GM18873 (cell line): ENCODE measurements around the gene RELT.

Experiments
- ATAC-seq: cut with Tn5 transposase; IDR thresholded peaks from one replicate; pipeline ENCODE4 v1.9.1; 2021; ENCODE audit warnings: mild to moderate bottlenecking, moderate library complexity, moderate number of reproducible peaks; ENCODE audit not compliant: unreplicated experiment, low FRiP score

Gene RELT

DNA sequence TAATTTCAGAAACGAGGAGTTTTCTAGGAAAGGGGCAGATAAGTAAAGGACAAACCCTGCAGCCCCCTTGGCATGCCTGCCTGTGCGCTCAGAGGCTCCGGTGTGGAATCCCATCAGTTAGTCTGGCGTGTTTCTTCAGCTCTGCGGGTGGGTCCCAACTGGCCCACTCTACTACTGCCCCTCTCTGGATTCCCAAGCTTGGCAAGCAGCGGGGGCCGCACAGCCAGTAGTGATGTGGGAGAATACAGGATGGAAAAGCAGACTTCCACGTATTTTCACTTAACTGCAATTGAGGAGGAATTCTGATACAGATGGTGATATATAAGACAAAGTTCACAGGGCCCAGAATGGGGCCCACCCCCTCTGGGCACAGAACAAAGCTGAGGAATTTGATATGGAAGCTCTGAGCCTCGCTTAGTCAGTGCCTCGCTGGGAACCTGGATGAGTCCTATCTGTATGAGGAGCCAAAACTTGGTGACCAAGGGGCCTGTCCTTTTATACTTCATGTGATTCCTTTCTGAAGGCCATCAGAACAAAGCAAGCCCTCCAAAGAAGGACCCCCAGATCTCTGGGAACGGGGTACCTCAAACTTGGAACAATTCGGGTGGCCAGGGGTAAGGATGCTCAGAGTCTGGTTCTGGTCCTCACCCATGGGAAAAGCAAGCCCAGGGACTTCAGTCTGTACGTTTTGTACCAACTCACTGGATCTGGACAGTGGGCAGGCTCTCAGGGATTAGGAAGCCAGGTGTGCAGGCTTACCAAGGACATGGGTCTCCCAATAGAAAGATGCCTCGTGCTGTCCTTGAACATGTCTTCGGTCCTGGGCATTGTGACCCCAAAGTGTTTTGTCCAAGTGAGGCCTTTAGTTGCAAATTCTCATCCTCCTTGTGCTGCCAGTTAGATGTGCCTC, 26.0 kb downstream of the RELT start:
- ATAC-seq = no peak

DNA sequence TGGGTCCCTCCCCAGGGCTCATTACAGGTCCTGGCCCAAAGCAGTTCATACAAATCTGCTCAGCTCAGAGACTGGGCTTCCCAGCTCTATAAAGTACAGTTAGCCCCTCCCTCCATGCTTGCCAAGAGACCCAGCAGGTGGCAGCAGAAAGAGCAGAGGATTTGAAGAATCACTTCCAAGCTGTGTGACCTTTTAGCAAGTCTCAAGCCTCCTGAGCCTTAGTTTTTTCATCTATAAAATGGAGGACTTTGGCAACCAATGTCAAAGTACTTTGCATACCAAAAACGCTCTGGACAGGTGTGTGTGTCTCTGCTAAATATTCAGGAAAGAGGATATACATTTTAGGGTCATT, 26.6 kb downstream of the RELT start:
- no peak for ATAC-seq

DNA sequence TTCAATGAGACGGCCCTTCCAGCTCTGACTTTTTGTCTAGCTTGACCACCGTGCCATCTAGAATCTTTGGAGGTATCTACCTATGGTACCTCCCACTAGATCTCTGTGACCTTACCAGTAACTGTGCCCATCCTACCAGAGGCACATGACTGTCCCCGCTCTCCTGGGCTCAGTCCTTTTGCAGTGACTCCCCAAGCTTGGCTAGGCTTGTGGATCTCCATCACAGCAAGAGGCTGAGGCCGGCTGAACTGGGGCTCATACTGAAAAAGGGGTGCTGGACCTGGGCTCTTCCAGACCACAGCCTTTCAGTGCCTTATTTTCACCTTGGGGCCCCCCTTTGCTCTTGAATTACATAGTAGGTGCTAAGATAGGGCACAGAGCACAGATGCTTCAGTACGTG, 27.3 kb downstream of the RELT start:
- no peak for ATAC-seq

DNA sequence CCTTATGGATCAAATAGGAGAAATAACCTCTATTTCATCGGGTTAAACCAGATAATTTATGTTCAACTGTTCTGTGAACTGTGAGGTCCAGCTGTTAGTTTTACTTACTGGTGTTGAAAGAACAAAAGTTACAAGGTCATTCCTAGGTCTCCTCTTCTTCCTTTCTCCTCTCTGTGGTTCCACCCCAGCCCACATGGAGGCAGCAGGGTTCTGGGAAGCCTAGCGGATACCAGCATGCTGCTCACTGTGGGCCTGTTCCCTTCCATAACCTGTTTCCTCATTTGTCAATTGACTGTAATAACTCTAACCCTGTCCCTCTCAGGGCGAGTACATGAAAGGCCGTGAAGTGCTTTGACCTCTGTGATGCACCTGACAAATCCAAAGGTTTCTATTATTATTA, 27.8 kb downstream of the RELT start:
- ATAC-seq = no peak

DNA sequence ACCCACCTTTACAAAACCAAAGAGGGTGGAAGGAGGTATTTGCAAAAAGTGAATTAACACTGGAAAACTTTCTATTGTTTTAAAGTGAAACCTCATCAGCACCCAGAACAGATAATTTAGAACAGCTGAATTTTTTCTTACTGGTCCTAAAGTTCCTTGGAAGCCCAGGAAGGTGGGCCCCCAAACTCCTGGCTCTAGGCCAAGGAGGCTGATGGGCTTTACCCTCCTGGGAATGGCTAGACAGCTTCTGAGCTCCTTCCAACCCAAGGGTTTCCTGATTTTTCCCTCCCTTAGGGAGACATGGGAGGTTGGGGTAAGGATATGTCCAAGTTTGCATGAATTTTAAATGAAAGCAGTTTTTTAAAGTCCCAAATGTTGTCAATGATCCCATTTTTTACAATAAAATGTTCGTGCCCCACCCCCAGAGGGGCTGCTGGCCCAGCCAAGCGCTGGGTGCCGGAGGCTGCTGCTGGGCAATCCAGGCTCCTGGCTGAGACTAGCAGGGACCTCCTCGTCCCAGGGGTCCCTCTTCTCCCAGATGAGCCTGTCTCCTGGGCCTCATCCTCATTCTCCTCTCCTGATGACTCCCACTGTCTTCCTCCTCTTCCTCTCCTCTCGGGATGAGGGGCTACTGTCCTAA, 28.4 kb downstream of the RELT start:
- ATAC-seq = no peak

DNA sequence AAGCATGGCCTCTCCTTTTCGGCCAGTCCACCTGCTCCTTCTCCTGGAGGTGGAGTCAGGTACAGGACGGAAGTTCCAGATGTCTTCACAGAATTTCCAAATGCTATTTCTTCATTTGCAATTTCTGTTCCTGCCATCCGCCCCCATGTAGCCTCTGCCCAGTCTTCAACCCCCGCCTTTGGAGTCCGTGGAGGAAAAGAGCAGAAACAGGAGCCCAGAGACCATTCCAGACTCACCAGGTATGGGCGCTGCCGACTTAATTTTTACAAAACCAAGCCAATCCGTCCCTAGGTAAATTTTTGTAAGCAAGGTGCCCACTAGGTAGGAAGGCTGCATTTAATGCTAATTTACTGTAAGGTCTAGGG, 28.9 kb downstream of the RELT start:
- ATAC-seq = no peak

DNA sequence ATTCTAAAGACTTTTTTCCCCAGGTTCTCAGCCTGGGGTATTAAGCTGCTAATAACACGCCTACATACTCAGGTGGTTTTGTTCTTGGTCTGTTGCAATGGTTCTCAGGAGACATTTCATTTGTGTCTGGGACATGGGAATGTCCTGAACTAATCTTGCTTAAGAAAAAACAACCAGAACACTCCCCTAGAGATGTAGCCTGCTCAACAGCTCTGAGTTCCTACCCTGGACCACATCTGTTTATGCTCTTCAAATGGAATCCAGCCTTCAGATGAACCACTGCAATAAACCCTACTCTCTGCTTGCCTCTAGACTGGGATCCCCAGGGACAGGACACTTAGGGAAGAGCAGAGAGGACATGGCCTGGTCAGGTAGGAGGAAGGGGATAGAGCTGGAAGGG, 29.9 kb downstream of the RELT start:
- no peak for ATAC-seq

DNA sequence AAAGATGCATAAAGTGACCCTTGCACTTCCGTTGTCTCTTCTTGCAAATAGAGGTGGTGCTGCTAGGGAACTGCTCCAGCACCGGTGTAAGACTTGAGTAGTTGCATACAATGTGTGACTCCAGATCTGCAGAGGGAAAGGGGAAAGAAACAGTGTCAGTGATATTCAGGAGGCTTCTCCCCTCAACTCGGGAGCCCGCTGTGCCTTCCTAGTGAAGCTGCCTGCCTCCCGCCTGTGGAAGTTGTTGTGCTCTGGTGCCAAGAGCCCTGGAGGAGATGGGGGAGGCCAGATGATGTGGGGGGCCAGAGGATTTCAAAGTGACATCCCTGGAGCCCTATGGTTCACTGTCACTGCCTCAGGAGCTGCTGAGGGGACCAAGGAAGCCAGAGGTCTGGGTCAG, 30.4 kb downstream of the RELT start:
- no peak for ATAC-seq

DNA sequence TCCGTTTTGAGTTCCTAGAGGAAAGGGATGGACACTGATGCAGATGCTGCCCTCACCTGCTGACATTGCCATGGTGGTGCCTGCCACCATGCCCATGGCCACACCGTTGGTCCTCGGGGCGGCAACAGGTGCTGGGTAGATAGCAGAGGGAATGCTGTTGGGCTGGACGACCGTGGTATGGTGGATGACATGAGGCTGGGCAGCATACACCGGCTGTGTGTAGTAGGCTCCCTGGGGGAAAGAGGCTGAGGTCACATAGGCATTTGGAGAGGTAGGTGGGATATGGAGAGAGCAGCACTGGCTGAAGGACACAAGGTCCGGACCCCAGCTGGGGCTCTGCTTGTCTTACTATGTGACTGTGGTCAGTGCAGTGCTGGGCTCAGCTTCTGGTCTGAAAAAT, 33.2 kb downstream of the RELT start:
- ATAC-seq = no peak

DNA sequence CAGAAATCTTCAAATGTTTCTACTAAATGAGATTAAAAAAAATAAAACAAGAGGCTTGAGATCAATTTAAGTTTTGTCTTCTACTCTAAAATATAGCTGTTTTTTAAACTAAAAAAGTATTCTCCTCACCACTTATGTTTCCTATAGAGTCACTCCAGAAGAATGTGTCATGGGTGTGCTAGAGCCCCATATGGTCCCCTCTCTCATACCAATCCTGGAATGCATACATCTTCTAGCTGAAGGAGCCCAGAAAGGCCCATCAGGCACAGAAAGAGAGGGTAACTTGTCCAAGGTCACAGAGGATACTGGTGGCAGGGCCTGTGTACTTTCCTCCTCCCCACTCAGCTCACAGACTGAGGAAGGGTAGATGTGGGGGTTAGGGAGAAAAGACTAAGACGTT, 34.4 kb downstream of the RELT start:
- no peak for ATAC-seq

DNA sequence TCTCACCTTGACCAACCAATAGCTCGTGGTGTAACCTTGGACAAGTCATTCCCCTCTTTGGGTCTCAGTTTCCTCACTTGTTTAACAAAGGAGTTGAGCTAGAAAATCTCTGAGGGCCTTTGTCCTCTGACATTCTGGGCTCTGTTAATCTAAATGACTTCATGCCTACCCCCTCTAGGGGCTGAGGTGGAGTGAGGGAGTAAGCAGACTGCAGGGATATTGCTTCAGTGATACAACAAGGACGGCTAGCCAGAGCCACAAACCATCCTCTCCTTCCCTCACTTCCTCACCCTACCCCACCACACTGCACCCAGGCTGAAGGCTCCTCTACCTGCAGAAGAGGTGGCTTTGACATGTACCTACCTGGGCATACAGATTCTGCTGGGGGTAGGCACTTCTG, 34.8 kb downstream of the RELT start:
- ATAC-seq = no peak

DNA sequence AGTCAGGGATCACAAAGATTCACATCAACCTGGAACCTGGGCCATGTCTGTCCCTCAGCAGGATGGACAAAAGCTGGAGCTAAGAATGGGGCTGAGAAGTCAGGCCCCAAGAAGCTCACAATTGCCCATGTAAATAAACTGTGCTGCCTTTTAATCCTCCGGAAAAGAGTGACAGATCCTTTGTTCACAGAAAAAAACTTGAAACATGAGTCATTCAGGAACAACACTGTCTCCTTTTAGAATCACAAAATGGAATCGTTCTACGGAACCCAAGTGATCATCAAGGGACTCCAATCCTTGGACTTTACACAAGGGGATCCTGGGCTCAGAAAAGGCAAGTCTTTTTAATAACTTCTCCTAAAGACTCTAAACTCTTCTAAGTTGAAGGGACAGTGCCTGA, 36.1 kb downstream of the RELT start:
- ATAC-seq = no peak

DNA sequence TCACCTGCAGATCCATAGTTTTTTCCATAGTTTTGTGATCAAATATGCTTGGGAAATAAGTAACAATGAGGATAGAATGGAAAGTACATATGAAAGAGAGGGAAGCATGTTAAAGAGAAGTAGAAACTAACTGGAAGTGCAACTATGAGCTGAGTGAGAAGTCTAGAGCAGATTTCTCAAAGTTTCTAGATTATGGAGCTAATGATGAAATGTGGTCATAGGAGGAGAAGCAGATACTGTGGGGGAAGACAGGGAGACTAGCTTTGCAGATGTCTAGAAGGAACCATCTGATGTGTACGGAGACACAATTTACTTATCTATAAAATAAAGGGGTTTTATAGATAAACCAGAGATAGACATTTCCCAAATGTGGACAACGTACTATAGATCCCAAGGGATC, 37.1 kb downstream of the RELT start:
- ATAC-seq = no peak

DNA sequence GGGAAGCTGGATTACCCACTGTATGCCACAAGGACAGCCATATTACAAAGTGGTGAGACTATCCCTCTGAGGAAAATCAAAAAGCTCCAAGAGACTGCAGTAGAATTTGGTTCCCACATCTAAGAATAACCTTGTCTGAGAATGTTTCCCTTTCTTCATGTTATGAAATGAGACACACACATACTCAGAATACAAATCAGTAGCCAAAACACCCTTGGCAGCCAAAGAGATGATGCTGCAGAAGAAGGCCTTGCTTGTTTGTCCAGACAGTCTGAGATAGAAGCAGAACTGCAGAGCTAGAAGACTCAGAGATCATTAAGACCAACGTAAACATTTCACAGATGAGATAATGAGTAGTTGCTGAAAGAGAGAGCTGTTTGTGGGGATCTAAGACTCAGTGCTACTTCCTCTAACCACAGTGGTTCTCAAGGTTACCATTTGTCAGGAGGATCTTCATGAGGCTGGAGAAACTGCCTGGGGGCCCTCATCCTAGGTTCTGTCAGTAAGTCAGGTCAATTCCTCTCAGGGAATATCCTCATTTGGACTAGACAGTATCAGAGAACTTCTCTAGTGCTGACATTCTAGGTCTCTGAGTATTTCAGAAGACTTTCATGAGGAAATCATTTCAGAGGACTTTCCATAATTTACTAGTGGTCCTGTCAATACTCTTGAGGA, 38.9 kb downstream of the RELT start:
- ATAC-seq = no peak

DNA sequence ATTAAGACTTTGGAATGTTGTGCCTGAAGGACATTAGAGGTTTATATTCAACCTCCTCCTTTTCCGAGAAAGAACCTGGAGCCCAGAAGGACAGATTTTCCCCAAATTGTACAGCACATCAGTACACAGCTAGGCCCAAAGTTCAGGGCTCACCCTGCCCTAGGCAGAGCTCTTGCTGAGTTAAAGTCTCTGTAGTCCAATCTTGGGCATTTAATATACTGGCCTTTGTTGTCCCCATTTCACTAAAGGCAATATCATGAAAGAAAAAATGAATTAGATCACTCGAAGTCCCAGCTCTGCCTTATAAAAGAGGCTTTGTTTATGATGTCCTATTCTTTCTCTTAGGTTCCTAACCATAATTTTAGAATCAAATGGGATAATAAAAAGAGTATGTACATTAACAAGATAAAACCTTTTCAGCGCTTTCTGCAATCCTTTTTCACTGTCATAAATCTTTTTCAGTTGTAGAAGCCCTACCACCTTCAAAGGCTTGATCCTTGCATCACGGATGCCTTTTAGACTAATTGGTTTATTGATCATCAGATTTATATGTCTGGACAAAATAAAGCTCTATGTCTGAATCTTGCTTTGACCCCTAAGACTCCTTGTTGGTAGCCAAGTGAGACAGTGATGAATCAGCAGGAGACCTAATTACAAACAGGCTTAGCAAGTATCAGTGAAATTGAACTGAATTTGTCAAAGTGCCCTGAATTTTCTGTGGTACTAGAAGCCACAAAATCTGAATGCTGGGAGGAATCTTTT, 39.8 kb downstream of the RELT start:
- ATAC-seq = no peak

DNA sequence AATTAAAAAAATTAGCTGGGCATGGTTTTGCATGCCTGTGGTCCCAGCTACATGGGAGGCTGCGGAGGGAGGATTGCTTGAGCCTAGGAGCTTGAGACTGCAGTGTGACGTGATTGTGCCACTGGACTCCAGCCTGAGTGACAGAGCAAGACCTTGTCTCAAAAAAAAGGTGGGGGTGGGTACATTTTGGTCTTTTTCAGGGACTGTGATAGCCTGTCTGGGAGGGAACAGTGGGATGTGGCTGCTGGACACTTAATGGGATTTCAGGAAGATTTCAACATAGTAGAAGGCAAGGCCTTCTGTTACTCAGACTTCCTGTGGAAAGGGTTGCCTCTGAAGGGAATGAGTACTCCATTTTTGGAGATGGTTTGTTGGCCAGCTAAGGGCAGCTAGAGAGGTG, 40.6 kb downstream of the RELT start:
- no peak for ATAC-seq

DNA sequence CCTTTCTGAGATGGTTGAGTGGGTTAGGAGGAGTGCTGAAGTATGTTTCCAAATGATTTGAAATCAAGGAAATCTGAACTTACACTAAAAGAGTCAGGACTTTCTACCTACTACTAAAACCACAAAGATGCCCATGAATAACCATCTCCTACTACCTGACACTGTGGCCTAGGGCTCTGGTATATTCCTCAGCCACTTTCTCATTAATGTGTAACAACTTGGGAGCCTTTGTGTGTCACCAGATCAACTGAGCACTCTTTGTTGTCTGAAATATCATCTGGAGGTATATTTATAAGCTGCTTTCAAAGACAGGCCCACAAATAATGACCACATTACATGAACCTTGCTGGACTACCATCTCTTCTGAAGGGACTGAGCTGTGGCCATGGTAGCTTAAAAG, 43.9 kb downstream of the RELT start:
- no peak for ATAC-seq

DNA sequence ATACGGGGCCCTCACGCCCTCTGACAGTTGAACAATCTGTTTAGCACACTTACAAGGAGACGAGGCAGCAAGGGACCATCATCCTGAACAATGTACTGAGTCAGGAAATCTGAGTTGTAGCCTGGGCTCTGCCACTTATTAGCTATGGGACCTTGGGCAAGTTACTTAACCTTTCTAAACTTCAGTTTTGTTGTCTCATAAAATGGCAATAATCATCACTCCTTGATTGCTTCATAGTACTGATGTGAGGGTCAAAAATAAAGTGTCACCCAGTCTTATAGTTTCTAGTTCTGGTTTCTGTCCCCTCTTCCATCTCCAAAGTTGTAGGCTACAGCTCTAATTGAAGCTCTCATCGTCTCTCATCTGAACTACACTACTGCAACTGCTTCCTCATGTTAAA, 46.7 kb downstream of the RELT start:
- no peak for ATAC-seq

DNA sequence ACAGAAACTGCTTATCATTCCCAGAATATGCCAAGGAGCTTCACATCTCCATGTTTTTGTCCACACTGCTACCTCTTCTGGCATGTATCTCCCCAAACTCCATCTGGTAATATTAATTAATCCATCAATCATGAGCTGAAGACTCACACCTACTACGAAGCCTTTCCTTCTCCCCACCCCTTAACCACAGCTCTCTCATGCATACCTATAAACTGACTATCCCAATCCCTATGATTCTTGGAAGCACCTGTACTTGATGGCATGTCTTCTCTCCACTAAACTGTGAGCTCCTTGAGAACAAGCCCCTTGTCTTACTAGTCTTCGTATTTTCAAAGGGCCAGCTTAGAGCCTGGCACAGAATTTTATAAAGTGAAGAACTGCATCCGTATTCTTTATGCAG, 47.3 kb downstream of the RELT start:
- ATAC-seq = no peak

DNA sequence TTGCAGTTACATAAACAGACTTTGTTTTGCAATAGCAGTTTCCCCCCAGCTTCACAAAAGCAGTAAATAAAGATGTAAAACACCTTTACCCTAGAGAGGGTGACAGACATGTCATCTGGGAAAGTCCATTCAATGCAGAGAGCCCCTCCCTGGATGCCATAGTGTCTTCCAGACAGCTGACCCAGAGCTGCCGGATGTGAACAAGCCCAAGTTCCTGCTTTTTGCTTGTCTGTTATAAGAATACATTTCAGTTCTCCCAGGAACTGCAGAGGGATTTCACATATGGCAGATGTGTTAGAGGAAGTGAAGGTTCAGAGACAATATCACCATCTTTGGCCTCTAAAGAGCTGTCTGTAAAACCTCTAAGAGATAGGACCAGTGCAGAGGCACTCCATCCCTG, 48.9 kb downstream of the RELT start:
- no peak for ATAC-seq

DNA sequence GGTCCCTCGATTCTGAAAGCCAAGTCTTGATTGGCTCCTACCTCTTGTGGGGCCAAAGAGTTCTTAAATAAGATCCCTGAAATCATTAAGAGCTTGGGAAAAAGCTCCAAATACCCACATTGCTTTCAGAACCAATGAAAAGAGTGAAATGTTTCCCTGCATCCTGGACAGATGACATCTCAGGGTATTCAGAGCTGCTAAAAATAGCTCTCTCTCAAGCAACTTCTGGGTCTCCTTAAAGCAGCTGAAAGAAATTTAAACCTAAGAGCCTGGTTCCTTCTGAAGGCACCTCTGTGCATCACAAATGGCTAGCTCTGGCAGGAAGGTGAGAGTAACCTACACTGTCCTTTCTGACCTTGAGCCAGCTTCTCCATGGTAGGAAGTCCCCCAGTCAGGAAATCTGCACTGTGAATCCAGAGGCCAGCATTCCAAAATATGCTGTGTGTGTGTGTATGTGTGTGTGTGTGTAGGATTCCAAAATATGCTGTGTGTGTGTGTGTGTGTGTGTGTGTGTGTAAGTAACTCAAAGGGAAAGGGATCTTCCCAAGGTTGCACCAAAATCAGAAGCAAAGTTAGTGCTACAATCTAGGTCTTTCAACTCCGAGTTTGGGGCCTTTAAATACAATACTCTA, 50.1 kb downstream of the RELT start:
- ATAC-seq = no peak
